ENCODE data around the gene PNPLA6. TPM values are rescaled to one million over a fixed set of nuclear protein-coding genes. Genes with fewer than 3 reads are reported as not detected.

Gene PNPLA6
- total and polyA plus RNA-seq, 2 experiments from 2014 or later = 43.0 to 50.5 TPM

GRCh38 chr19:7550169-7550770, 14.8 kb downstream of the PNPLA6 start:
- no peaks in the 10 kb centered on the region for H4K20me1 ChIP-seq (ENCODE audit: insufficient read depth, poor library complexity, severe bottlenecking)
- no peaks in the 10 kb centered on the region for H3K79me2 ChIP-seq
- no peak for DNase-seq (ENCODE audit: low spot score)
- no peak overlapping the region for H3K4me2 ChIP-seq
- no peak overlapping the region for H2AFZ ChIP-seq
- H3K4me1 ChIP-seq (ENCODE audit: insufficient read depth) = no peaks in the 10 kb centered on the region
- H3K36me3 ChIP-seq (replicated peaks; ENCODE audit: insufficient read depth, low read depth) = no peaks in the 10 kb centered on the region
- 96% methylated on average over 40 of the region's 41 CpGs for WGBS (ENCODE audit: low lambda C conversion rate, missing lambda C conversion rate)
- H3K9me3 ChIP-seq (ENCODE audit: low read depth) = no peaks in the 10 kb centered on the region
- H3K27me3 ChIP-seq = no peaks in the 10 kb centered on the region
- TF ChIP-seq, protein P1, sequence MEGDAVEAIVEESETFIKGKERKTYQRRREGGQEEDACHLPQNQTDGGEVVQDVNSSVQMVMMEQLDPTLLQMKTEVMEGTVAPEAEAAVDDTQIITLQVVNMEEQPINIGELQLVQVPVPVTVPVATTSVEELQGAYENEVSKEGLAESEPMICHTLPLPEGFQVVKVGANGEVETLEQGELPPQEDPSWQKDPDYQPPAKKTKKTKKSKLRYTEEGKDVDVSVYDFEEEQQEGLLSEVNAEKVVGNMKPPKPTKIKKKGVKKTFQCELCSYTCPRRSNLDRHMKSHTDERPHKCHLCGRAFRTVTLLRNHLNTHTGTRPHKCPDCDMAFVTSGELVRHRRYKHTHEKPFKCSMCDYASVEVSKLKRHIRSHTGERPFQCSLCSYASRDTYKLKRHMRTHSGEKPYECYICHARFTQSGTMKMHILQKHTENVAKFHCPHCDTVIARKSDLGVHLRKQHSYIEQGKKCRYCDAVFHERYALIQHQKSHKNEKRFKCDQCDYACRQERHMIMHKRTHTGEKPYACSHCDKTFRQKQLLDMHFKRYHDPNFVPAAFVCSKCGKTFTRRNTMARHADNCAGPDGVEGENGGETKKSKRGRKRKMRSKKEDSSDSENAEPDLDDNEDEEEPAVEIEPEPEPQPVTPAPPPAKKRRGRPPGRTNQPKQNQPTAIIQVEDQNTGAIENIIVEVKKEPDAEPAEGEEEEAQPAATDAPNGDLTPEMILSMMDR (IDR thresholded peaks at IDR 0.05; ENCODE audit: poor library complexity) = no peak
- TF ChIP-seq EZH2phosphoT487 (IDR thresholded peaks at IDR 0.05; ENCODE audit: low read depth, severe bottlenecking, unreplicated experiment) (no peak), EZH2 (IDR thresholded peaks at IDR 0.05; ENCODE audit: borderline replicate concordance) (no peak)
- no peak overlapping the region for H3K27ac ChIP-seq
- no peaks in the 10 kb centered on the region for H3K9me2 ChIP-seq (replicated peaks; ENCODE audit: insufficient read depth)
- H3K4me3 ChIP-seq = no peak overlapping the region

- H3K36me3 ChIP-seq (replicated peaks; ENCODE audit: insufficient read depth, low read depth) = no peaks in the 10 kb centered on the region
- no peaks in the 10 kb centered on the region for H4K20me1 ChIP-seq (ENCODE audit: insufficient read depth, poor library complexity, severe bottlenecking)
- TF ChIP-seq EZH2phosphoT487 (IDR thresholded peaks at IDR 0.05; ENCODE audit: low read depth, severe bottlenecking, unreplicated experiment) (no peak), EZH2 (IDR thresholded peaks at IDR 0.05; ENCODE audit: borderline replicate concordance) (no peak)
- TF ChIP-seq, protein P1 (IDR thresholded peaks at IDR 0.05; ENCODE audit: poor library complexity) = no peak
- WGBS (ENCODE audit: low lambda C conversion rate, missing lambda C conversion rate) = 38% methylated on average over 31 of the region's 51 CpGs
- no peaks in the 10 kb centered on the region for H3K9me3 ChIP-seq (ENCODE audit: low read depth)
- peak; percentile 86 for DNase-seq (ENCODE audit: low spot score)
- no peak overlapping the region for H3K27ac ChIP-seq
- H3K27me3 ChIP-seq = no peaks in the 10 kb centered on the region
- H2AFZ ChIP-seq = no peak overlapping the region
- H3K79me2 ChIP-seq = no peaks in the 10 kb centered on the region
- no peaks in the 10 kb centered on the region for H3K4me1 ChIP-seq (ENCODE audit: insufficient read depth)
- peak overlapping the region; percentile 73 for H3K4me2 ChIP-seq
- no peaks in the 10 kb centered on the region for H3K9me2 ChIP-seq (replicated peaks; ENCODE audit: insufficient read depth)
- H3K4me3 ChIP-seq = no peak overlapping the region
These were observed 15.7 kb downstream of the PNPLA6 start for GRCh38 chr19:7550987-7551761.

DNA sequence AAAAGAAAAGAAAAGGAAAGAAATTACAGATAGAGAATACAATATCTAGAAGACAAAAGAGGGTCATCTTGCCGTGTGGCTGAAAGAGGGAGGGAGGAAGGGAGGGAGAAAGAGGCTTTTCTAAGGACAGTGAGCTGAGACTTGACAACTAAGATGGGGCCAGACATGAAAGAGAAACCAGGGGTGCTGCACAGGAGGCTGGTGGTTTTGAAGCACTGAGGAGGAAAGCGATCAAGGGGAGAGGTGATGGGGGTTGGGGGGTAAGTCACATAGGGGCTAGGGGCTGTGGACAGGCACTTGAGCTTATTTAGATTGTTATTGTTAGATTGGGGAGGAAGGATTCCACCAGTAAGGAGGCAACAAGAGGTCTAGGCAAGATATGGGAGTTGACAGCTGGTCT, 17.3 kb downstream of the PNPLA6 start:
- 93% methylated on average over 2 of the region's 2 CpGs for WGBS (ENCODE audit: low lambda C conversion rate, missing lambda C conversion rate)
- DNase-seq (ENCODE audit: low spot score) = no peak
- TF ChIP-seq, protein P1 (IDR thresholded peaks at IDR 0.05; ENCODE audit: poor library complexity) = no peak
- TF ChIP-seq EZH2phosphoT487 (IDR thresholded peaks at IDR 0.05; ENCODE audit: low read depth, severe bottlenecking, unreplicated experiment) (no peak), EZH2 (IDR thresholded peaks at IDR 0.05; ENCODE audit: borderline replicate concordance) (no peak)
- Histone ChIP-seq H3K36me3 (replicated peaks; ENCODE audit: insufficient read depth, low read depth) (no peaks in the 10 kb centered on the region), H4K20me1 (ENCODE audit: insufficient read depth, poor library complexity, severe bottlenecking) (no peaks in the 10 kb centered on the region), H3K9me3 (ENCODE audit: low read depth) (no peaks in the 10 kb centered on the region), H3K4me1 (ENCODE audit: insufficient read depth) (no peaks in the 10 kb centered on the region), H3K79me2 (no peaks in the 10 kb centered on the region), H3K4me3 (no peak overlapping the region), H3K9me2 (replicated peaks; ENCODE audit: insufficient read depth) (no peaks in the 10 kb centered on the region), H3K27me3 (no peaks in the 10 kb centered on the region), H3K4me2 (no peak overlapping the region), H3K27ac (no peak overlapping the region), H2AFZ (no peak overlapping the region)

Measured in hepatocyte (in vitro differentiated cells).